HepG2 (cell line): Measurements from ENCODE around the gene EDC3. TPM values are rescaled to one million over a fixed set of nuclear protein-coding genes. Genes with fewer than 3 reads are reported as not detected.
A peak's percentile ranks its signal among the peaks of the same experiment; 100 is the strongest.

Experiments used
- CBFB ChIP-seq: sonication (generic); formaldehyde crosslinking; IDR thresholded peaks from 2 replicates; pipeline ENCODE4 v1.4.0; 2020; ENCODE audit warnings: missing genetic modification reagents
- CREM ChIP-seq, 2 experiments: sonication (generic) in 1 of 2; formaldehyde crosslinking in 1 of 2; IDR thresholded peaks; 2 replicates each; pipeline versions ENCODE4 v1.4.0 to v1.6.1; 2016 to 2020; ENCODE audit warnings: antibody characterized with exemption in 1 of 2, mild to moderate bottlenecking in 1 of 2, missing genetic modification reagents in 1 of 2
- GFI1 ChIP-seq: sonication (generic); formaldehyde crosslinking; IDR thresholded peaks from 2 replicates; pipeline ENCODE4 v1.5.0; 2020; ENCODE audit warnings: missing genetic modification reagents, mild to moderate bottlenecking, borderline replicate concordance
- GZF1 ChIP-seq: sonication (generic); formaldehyde crosslinking; IDR thresholded peaks from 2 replicates; pipeline ENCODE4 v1.5.1; 2020; ENCODE audit warnings: mild to moderate bottlenecking, missing genetic modification reagents
- HOXA5 ChIP-seq: sonication (generic); formaldehyde crosslinking; IDR thresholded peaks from 2 replicates; pipeline ENCODE4 v1.4.0; 2020; ENCODE audit warnings: missing genetic modification reagents
- MTF1 ChIP-seq: sonication (generic); formaldehyde crosslinking; IDR thresholded peaks from 2 replicates; pipeline ENCODE4 v1.5.0; 2020; ENCODE audit warnings: missing genetic modification reagents
- MXD4 ChIP-seq: IDR thresholded peaks from 2 replicates; pipeline ENCODE4 v1.6.1; 2016; ENCODE audit warnings: mild to moderate bottlenecking, missing biosample characterization, missing genetic modification reagents
- PCBP1 ChIP-seq: fragments of 200-400 bp; formaldehyde crosslinking; IDR thresholded peaks from 2 replicates; pipeline ENCODE4 v1.6.1; 2017; ENCODE audit warnings: mild to moderate bottlenecking, low read depth, low read length, borderline replicate concordance
- PITX1 ChIP-seq: sonication (generic); formaldehyde crosslinking; IDR thresholded peaks from 2 replicates; pipeline ENCODE4 v1.5.1; 2020; ENCODE audit warnings: mild to moderate bottlenecking, missing genetic modification reagents
- RARA ChIP-seq: IDR thresholded peaks from 2 replicates; pipeline ENCODE4 v1.6.1; 2016; ENCODE audit warnings: missing genetic modification reagents, missing compliant biosample characterization
- SIN3A ChIP-seq: IDR thresholded peaks from 2 replicates; pipeline ENCODE4 v1.6.1; 2011; ENCODE audit warnings: low read depth, mild to moderate bottlenecking, control low read depth, low read length, borderline replicate concordance
- ZBTB42 ChIP-seq: sonication (generic); formaldehyde crosslinking; IDR thresholded peaks from 2 replicates; pipeline ENCODE4 v1.5.0; 2020; ENCODE audit warnings: mild to moderate bottlenecking, missing genetic modification reagents
- ZEB1 ChIP-seq: IDR thresholded peaks from 2 replicates; pipeline ENCODE4 v1.6.1; 2012; ENCODE audit warnings: mild to moderate bottlenecking, low read depth, inconsistent platforms; ENCODE audit not compliant: insufficient replicate concordance
- ZFP37 ChIP-seq: sonication (generic); formaldehyde crosslinking; IDR thresholded peaks from 2 replicates; pipeline ENCODE4 v1.4.0; 2020; ENCODE audit warnings: missing genetic modification reagents, borderline replicate concordance
- ZFYVE20 ChIP-seq: sonication (generic); formaldehyde crosslinking; IDR thresholded peaks from 2 replicates; pipeline ENCODE4 v1.8.0; 2023; ENCODE audit warnings: low read depth, mild to moderate bottlenecking, moderate library complexity, missing genetic modification reagents, borderline replicate concordance
- ZKSCAN5 ChIP-seq: sonication (generic); formaldehyde crosslinking; IDR thresholded peaks from 2 replicates; pipeline ENCODE4 v1.5.1; 2020; ENCODE audit warnings: mild to moderate bottlenecking, missing genetic modification reagents
- ZNF335 ChIP-seq: sonication (generic); formaldehyde crosslinking; IDR thresholded peaks from 2 replicates; pipeline ENCODE4 v1.4.0; 2020; ENCODE audit warnings: missing genetic modification reagents
- ZNF460 ChIP-seq: sonication (generic); formaldehyde crosslinking; IDR thresholded peaks from 2 replicates; pipeline ENCODE4 v1.5.1; 2020; ENCODE audit warnings: missing genetic modification reagents, mild to moderate bottlenecking, borderline replicate concordance
- ZNF83 ChIP-seq: sonication (generic); formaldehyde crosslinking; IDR thresholded peaks from 2 replicates; pipeline ENCODE4 v1.4.0; 2020; ENCODE audit warnings: missing genetic modification reagents, mild to moderate bottlenecking, borderline replicate concordance
- polyA plus RNA-seq, 8 experiments: library from polyadenylated mRNA; depleted of rRNA in 3 of 8; stranded (reverse) in 7 of 8; unstranded in 1 of 8; fragments of >200 nt; fragmentation: Illumina TruSeq in 4 of 8; extraction: Trizol in 4 of 8; gene quantifications; 2 replicates each; pipeline versions ENCODE4 v1.2.1 to v1.2.3, GENCODE V29; 2011 to 2016; ENCODE audit warnings: low read depth in 4 of 8, missing spikeins in 1 of 8, mixed read lengths in 1 of 8; ENCODE audit not compliant: insufficient read depth in 1 of 8
- total RNA-seq, 5 experiments: library from RNA; depleted of rRNA; stranded (reverse); fragments of >200 nt; fragmentation: Illumina TruSeq; extraction: Trizol; gene quantifications; 2 replicates each; pipeline ENCODE4 v1.2.3, GENCODE V29; 2016; ENCODE audit warnings: low read depth in 1 of 5
- TF ChIP-seq, protein P1 (sequence below): sonication (generic); formaldehyde crosslinking; IDR thresholded peaks from 2 replicates; pipeline ENCODE4 v1.5.0; 2020; ENCODE audit warnings: missing genetic modification reagents, mild to moderate bottlenecking, borderline replicate concordance
- TF ChIP-seq, protein P2 (sequence below): sonication (generic); formaldehyde crosslinking; conservative IDR thresholded peaks from 2 replicates; pipeline ENCODE4 v1.4.0; 2020; ENCODE audit warnings: missing genetic modification reagents
- TF ChIP-seq, protein P3 (sequence below): IDR thresholded peaks from 2 replicates; pipeline ENCODE4 v1.6.1; 2016; ENCODE audit warnings: low read depth, borderline replicate concordance
- TF ChIP-seq, protein P4 (sequence below): sonication (generic); formaldehyde crosslinking; IDR thresholded peaks from 2 replicates; pipeline ENCODE4 v1.4.0; 2020; ENCODE audit warnings: missing genetic modification reagents

EDC3 gene
- total and polyA plus RNA-seq, 2 of the 13 experiments (the other 11 are each of a cell fraction or from before 2014, with no cell fraction given), result 17.4 to 32.0 TPM

DNA sequence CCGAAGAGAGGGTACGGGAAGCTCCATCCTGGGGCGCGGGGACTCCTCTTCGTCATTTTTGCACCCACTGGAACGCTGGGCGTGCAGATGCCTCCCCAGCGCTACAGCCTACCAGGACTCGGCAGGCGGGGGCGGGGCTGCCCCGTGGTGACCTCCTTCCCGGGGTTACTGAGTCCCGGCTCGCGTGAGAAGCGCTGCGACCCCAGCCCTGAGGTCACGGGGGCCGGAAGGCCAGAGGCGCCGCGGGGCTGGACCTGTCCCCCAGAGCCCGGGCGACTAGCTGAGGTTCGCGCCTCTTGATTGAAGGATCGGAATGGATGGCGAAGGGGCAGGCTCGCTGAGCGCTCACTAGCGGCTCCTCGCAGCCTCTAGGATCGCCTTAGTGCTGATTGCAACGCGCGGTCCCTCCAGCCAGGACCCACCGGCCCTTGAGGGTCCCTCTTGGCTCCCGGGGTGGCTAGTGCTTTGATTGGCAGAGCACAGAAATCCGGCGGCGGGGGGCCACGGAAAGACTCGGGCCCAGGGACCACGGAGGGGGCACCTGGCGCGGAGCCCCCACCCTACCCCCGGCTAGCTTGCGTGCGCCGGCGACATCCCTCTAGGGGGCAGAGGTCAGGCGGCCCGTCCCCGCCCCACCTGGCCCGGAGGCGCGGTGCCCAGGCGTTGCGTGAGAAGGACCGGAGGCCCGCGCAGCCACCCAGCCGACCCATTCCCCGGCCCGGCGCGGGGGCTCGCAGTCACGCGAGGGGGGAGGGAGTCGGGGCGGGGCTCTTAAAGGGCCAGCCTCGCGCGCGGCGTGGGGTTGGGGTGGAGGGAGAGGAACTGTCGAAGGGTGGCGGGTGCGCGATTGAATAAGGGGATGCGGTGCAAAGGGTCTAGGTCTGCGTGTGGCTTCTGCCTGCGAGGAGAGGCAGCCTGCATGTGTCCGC, 30.3 kb upstream of the EDC3 start (continued):
- TF ChIP-seq ZKSCAN5 (CRISPR knock-in tag), result no peak
- TF ChIP-seq ZNF83 (CRISPR knock-in tag), result no peak
- no peak for TF ChIP-seq ZFP37 (CRISPR knock-in tag)
- TF ChIP-seq, protein P1, sequence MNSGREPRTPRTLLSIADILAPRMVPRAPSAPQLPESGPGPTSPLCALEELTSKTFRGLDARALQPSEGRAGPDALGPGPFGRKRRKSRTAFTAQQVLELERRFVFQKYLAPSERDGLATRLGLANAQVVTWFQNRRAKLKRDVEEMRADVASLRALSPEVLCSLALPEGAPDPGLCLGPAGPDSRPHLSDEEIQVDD (CRISPR knock-in tag), result no peak
- peak; percentile 77 for TF ChIP-seq ZEB1
- TF ChIP-seq MTF1 (CRISPR knock-in tag), result no peak
- TF ChIP-seq CBFB (CRISPR knock-in tag), result no peak
- peak; percentile 45; the same call in 1 of the 2 replicates for TF ChIP-seq GZF1 (CRISPR knock-in tag)
- TF ChIP-seq CREM (IDR thresholded peaks at IDR 0.05), result no peak
- TF ChIP-seq CREM (CRISPR knock-in tag; IDR thresholded peaks at IDR 0.05), result no peak
- no peak for TF ChIP-seq SIN3A
- TF ChIP-seq ZFYVE20 (CRISPR knock-in tag), result no peak
- TF ChIP-seq RARA (CRISPR knock-in tag), result peak; percentile 94
- no peak; the same call in 1 of the 2 replicates for TF ChIP-seq MXD4 (CRISPR knock-in tag)
- TF ChIP-seq, protein P2, sequence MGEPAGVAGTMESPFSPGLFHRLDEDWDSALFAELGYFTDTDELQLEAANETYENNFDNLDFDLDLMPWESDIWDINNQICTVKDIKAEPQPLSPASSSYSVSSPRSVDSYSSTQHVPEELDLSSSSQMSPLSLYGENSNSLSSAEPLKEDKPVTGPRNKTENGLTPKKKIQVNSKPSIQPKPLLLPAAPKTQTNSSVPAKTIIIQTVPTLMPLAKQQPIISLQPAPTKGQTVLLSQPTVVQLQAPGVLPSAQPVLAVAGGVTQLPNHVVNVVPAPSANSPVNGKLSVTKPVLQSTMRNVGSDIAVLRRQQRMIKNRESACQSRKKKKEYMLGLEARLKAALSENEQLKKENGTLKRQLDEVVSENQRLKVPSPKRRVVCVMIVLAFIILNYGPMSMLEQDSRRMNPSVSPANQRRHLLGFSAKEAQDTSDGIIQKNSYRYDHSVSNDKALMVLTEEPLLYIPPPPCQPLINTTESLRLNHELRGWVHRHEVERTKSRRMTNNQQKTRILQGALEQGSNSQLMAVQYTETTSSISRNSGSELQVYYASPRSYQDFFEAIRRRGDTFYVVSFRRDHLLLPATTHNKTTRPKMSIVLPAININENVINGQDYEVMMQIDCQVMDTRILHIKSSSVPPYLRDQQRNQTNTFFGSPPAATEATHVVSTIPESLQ, result 0 out of 2 replicates have a peak, but pooled peaks have one; percentile 23
- TF ChIP-seq HOXA5, result peak; percentile 74; the same call in 1 of the 2 replicates
- 0 out of 2 replicates have a peak, but pooled peaks have one; percentile 39 for TF ChIP-seq ZBTB42 (CRISPR knock-in tag)
- TF ChIP-seq PCBP1, result no peak
- TF ChIP-seq ZNF335, result no peak
- TF ChIP-seq ZNF460 (CRISPR knock-in tag), result no peak
- TF ChIP-seq GFI1 (CRISPR knock-in tag), result peak; percentile 57; the same call in 1 of the 2 replicates
- peak; percentile 72; the same call in 1 of the 2 replicates for TF ChIP-seq PITX1
- TF ChIP-seq, protein P3, sequence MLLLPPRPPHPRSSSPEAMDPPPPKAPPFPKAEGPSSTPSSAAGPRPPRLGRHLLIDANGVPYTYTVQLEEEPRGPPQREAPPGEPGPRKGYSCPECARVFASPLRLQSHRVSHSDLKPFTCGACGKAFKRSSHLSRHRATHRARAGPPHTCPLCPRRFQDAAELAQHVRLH, result no peak
- TF ChIP-seq, protein P4, sequence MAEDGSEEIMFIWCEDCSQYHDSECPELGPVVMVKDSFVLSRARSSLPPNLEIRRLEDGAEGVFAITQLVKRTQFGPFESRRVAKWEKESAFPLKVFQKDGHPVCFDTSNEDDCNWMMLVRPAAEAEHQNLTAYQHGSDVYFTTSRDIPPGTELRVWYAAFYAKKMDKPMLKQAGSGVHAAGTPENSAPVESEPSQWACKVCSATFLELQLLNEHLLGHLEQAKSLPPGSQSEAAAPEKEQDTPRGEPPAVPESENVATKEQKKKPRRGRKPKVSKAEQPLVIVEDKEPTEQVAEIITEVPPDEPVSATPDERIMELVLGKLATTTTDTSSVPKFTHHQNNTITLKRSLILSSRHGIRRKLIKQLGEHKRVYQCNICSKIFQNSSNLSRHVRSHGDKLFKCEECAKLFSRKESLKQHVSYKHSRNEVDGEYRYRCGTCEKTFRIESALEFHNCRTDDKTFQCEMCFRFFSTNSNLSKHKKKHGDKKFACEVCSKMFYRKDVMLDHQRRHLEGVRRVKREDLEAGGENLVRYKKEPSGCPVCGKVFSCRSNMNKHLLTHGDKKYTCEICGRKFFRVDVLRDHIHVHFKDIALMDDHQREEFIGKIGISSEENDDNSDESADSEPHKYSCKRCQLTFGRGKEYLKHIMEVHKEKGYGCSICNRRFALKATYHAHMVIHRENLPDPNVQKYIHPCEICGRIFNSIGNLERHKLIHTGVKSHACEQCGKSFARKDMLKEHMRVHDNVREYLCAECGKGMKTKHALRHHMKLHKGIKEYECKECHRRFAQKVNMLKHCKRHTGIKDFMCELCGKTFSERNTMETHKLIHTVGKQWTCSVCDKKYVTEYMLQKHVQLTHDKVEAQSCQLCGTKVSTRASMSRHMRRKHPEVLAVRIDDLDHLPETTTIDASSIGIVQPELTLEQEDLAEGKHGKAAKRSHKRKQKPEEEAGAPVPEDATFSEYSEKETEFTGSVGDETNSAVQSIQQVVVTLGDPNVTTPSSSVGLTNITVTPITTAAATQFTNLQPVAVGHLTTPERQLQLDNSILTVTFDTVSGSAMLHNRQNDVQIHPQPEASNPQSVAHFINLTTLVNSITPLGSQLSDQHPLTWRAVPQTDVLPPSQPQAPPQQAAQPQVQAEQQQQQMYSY (CRISPR knock-in tag), result 0 out of 2 replicates have a peak, but pooled peaks have one; percentile 7
